Testis (tissue), 2 donors: ENCODE data around the gene APOOL.

ENCODE experiments used
- CTCF ChIP-seq, 3 experiments: fragments of 450-650 bp in 2 of 3; fragments of 200-600 bp in 1 of 3; sonication (generic) in 1 of 3; IDR thresholded peaks; one replicate each; pipeline ENCODE4 v1.5.1; 2016 to 2019; ENCODE audit warnings: antibody characterized with exemption in 3 of 3, mild to moderate bottlenecking in 2 of 3, moderate library complexity in 1 of 3
- POLR2A ChIP-seq: fragments of 450-650 bp; IDR thresholded peaks from one replicate; pipeline ENCODE4 v1.6.1; 2017; ENCODE audit warnings: antibody characterized with exemption, mild to moderate bottlenecking, moderate library complexity

GRCh38 chrX:85112293-85112692 lies 108.6 kb downstream of the APOOL start:
- no peak for TF ChIP-seq POLR2A
- TF ChIP-seq CTCF (IDR thresholded peaks at IDR 0.05), result no peak
